CD4-positive, alpha-beta T cell treated with Interleukin-21 for 1 hour (primary cell): Measurements from ENCODE around the gene SORCS2.

Experiments
- DNase-seq: peaks from one replicate; pipeline ENCODE4 v3.0.0-alpha.2; 2020

The SORCS2 gene

DNA sequence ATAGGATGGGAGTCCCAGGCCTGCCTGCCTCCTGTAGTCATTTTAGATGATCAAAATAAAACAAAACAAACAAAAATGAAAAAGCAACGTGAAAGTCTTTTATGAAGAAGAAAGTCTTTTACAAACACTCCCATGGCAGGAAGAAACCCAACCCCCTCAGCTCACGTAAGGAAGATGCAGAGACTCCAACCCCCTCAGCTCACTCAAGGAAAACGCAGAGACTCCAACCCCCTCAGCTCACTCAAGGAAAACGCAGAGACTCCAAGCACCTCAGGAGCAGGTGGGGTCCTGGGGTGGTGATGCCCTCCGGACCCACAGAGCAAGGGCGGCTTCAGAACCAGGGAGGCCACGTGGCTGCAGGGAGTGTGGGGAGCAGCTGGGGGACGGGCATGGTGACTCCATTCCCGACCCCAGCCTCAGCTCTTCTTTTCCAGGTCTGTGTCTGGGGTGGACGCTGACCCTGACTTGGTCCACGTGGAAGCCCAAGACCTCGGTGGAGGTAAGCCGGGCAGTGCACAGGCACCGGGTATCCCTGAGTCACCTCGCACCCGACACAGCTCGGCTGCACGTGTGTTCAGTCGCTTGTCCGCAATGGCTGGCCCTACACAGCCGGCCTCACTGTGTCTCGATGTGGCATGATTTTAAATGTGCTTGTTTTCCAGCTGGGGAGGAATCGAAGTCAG is 468.9 kb downstream of the SORCS2 start:
- DNase-seq, result no peak

DNA sequence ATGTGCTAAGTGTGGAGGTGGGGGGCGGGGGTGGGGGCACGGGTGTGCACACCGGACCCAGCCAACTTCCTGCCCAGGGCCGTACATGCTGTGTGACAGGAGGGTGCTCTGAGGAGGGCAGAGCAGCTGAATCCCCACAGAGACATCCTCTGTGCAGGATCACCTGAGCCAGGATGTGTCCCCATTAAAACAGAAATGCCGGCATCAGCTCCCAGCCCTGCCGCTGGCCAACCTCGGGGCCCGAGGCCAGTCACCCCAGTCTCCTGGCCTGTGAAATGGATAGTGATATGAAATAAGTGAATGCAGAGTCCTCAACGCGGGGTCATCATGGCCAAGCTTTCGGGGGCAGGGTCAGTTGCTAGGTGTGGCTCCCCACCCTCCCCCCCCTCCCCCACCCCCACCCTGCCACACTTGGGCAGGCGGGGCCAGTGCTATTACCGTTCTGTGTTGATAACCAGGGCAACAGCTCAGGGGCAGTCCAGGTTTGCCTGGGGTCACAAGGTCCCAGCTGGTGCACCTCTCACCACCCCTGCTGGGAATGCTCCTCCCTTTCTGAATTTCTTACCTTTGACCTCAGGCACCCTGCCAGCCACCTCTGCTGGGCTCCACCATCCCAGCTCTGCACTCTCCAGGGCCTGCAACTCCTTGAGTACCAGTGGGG is 469.6 kb downstream of the SORCS2 start:
- DNase-seq, result no peak

DNA sequence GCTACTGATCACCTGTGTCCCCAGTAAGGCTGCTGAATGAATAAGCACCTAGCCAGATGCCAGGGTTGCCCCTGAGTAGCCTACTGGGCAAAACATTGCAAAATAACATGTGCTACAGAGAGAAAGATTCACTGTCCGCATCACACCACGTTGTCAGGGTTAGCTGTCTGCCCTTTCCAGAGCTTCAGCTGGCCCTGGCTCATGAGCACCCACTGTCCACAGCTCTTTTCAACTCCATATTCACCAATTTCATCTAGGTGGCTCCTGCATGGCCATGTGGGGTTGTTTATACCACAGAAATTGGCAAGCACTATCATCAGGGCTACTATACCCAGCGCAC is 470.1 kb downstream of the SORCS2 start:
- DNase-seq, result no peak

DNA sequence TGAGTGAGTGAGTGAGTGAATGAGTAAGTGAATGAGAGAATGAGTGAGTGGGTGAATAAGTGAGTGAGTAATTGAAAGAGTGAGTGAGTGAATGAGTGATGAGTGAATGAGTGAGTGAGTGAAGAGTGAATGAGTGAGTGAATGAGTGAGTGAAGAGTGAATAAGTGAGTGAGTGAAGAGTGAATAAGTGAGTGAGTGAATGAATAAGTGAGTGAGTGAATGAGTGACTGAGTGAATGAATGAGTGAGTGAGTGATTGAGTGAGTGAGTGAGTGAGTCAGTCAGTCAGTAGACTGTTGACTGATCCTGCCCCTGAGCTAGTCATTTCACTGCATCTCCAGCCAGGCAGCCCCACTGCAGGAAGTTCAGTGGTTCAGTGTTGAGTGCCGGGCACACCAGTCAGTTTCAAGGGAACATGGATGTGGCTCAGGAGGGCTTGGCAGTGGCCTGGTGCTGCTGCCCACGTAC is 470.8 kb downstream of the SORCS2 start:
- DNase-seq, result no peak

DNA sequence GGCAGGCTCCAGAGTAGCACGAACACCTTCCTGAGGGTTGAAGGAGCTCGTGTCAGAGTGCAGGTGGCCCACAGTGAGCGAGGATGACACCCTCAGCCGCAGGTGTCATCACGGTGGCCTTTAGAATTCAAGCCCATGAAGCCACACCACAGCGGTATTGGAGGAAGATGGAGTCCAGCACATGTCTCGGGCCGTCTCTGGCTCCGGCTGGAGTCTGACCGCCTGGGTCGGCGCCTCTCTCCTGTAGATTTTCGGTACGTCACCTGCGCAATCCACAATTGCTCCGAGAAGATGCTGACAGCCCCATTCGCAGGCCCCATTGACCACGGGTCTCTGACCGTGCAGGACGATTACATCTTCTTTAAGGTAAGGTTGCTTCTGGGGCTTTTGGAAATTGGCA is 471.8 kb downstream of the SORCS2 start:
- DNase-seq, result no peak

DNA sequence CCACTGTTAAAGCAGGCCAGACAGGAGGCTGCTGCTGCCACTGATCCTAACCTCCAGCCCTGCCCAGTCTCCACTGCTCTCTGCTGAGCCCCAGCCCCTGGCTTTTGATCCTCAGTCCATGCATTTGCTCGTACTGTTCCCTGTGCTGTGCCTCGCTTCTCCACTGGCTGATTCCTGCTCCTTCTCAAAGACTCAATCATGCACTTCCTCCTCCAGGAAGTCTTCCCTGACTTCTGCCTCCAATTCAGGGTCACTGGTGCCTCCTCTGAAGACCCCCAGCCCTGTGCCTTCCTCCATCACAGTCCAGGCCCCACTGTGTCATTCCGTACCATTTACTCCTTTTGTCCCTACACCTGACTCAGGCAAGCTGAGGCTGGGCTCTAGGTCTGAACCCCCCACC is 473.0 kb downstream of the SORCS2 start:
- DNase-seq, result no peak

DNA sequence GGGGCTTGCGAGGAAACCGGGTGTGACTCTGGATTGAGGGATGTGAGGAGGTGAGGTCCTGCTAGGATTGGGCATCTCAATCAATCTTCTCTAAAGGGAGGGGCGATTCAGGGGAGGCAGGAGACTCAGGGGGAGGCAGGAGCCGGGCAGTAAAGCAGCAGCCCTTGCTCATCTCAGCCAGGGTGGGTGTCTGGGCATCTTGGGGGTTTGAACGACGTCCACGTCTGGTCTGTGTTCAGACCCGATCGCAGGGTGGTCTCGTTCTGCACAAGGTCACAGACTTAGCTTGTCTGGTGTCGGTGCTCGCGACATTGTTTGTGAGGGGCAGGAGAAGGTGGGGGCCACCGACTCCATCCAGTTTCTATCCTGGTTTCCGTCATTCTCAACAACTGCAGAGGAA is 473.7 kb downstream of the SORCS2 start:
- no peak for DNase-seq

DNA sequence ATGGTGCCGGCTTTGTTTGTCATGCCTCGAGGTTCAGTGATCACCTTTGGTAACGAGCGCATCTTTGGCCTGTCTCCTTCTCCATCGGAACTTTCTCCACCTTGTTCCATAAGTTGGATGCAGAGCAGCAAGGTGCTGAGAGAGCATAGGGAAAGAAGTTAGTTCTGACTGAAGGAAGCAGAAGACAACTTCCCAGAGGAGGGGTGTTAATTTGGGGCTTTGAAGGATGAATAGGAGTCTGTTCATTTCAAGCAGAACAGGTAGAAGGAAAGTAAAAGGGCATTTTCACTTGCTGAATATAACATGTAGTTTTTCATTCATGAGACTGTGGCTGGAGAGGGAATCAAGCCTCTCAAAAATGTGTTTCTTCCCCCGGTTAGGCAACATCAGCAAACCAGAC is 474.4 kb downstream of the SORCS2 start:
- no peak for DNase-seq

DNA sequence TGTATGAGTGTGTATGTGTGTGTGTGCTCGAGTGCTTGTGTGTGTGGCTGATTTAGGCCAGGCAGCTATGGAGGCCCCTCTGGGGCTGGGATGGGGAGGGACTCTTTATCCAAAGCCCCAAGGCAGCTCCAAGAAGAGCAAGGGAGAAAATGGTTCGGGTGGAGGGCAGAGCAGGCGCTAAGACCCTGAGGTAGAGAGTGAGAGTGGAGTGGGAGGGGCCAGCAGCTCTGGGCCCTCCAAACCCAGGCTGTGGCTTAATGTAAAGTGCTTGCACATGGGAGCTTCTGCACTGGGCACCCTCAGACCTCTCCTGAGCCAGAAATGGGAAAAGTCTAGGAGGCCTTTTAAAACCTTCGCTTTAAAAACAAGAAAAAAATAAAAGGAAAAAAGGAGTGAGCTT is 475.9 kb downstream of the SORCS2 start:
- no peak for DNase-seq

DNA sequence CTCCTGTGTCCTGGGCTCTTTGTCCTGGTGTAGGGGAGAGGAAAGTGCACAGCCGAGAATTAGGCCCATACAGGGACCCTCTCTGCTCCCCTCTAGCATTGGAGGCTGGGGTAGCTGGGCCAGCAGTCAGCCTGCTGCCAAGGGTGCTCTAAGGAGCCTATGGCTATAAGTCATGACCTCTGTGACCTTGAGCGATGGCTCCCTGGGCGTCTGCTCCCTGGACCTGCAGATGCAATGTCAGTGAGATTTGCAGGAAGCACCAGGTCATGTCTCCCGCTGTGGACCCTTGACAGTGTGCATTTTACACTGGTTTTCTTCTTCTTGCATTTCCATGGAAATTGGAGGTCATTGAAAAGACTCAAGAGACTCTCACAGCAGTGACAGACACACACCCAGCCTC is 476.5 kb downstream of the SORCS2 start:
- no peak for DNase-seq

DNA sequence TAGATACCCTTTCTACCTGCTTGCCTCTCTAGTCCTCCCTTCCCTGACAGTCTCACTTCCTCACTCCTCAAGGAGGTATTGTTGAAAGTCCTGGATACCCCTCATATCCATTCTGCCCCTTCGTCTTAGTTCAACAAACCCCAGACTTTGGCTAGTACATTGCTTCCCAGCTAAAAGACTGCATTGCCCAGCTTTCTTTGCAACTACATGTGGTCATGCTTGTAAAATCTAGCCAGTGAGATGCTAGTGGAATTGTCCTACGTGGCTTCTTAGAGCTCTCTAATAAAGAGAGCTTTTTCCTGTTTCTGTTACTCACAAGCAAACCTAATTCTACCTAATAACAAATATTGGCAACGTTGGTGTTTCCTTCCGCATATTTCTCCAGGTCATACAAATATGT is 480.3 kb downstream of the SORCS2 start:
- DNase-seq, result no peak

DNA sequence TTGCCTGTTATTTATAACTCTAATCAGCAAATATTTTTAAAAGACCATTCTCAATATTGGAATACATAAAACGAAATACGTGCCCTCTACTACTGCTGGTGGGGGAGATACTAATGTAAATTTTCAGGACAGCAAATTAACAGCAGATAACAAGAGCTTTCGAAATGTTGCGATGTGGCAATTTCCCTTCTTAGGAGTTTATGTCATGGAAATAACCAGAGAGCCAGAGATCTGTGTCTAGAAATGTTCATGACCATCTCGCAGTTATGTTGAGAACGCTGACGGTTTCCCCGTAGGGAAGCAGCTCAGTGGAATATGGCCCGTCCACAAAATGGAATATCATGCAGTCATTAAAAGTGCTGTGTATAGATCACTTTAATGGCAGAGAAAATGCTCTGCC is 480.8 kb downstream of the SORCS2 start:
- no peak for DNase-seq

DNA sequence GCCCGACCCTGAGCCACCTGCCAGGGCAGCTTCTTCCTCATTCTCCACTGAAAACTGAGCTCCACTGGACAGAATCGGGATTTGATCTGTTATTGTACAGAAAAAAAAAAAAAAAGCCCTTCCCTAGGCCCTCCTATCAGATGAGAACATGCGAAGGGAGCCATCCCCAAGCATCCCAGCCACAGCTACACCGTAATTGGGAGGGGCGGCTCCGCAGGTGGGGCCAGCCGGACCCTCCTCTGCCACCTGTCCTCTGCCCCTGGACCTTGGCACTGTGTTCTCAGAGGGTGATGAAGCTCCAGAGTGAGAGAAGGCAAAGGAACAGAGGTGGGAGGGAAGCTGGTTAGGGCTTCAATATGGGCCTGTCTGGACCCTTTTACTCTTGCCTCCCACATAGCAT is 482.4 kb downstream of the SORCS2 start:
- DNase-seq, result no peak

DNA sequence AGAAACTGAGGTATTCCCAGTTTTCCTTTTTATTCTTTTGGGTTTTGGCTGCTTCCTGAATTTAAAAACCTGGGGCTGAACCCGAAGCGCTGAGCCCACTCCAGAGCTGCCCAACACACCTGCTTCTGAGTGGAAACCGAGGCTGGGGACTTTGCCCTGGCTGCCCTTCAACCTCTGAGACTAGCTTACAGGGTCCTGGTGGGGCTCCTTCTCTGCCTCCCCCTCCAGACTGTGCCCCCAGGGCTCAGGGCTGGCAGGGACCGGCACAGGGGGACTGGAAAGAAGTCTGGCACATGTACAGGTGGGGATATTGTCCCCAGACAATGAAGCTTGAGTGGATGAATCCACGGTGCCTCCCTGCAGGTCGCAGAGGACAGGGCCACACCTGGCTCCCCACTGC is 482.8 kb downstream of the SORCS2 start:
- DNase-seq, result no peak

DNA sequence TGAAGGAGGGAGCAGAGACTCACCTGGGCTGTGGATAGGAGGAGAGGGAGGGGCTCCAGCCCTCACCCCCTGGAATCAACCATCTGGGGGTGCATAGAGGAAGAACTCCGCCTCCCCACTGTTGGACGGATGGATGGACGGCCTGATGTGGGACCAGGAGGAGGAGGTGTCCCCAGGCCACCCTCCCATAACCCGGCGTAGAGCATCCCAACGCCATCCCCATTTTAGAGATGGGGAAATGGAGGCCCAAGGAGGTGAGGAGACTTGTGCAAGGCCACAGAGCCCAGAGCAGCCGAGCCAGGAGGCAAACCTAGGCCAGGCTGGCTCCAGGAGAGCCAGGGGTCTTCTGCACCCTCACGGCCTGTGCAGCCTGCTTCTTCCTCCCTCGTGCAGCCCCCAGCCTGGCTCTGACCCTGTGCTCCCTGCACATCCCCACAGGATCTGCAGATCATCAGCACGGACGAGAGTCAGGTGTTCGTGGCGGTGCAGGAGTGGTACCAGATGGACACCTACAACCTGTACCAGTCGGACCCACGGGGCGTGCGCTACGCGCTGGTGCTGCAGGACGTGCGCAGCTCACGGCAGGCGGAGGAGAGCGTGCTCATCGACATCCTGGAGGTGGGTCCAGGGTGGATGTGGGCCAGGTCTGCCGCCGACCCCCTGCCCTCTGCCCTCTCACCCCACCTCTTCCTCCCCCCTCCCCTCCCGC is 483.4 kb downstream of the SORCS2 start:
- no peak for DNase-seq

DNA sequence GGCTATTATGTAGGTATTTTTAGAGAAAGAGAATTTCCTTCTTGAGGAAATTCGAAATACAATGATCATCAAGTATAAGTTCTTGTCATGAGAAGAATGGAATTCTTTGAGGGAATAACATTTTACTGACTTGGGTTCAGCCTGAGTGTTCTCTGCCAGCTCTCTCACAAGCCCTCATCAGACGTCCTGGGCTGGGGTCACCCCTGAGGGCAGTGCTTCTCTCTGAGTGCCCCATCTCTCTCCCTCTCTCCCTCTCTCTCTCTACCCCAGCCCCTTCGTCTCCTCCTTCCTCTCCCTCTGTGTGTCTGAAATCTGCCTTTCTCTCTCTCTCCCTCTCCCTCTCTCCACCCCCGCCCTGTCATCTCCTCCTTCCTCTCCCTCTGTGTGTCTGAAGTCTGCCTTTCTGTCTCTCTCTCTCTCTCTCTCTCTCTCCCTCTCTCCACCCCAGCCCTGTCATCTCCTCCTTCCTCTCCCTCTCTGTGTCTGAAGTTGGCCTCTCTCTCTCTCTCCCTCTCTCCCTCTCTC is 484.1 kb downstream of the SORCS2 start:
- DNase-seq, result no peak

DNA sequence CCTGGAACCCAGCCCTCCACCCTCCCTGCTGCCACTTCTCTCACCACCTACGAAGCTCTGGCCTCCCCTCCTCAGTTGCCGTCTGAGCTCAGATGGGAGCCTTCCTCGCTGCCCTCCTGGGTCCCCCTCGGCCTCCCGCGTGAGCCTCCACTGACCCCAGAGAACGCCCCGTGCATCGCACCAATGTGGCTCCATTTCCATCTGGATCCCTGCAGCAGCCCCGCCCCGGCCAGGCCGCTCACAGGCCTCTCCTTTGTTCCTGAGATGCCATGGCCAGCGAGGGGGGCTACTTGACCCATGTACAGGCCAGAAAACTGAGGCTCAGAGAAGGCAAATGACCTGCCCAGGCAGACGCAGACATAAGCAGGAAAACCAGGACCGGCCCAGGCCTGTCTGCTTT is 484.7 kb downstream of the SORCS2 start:
- no peak for DNase-seq

DNA sequence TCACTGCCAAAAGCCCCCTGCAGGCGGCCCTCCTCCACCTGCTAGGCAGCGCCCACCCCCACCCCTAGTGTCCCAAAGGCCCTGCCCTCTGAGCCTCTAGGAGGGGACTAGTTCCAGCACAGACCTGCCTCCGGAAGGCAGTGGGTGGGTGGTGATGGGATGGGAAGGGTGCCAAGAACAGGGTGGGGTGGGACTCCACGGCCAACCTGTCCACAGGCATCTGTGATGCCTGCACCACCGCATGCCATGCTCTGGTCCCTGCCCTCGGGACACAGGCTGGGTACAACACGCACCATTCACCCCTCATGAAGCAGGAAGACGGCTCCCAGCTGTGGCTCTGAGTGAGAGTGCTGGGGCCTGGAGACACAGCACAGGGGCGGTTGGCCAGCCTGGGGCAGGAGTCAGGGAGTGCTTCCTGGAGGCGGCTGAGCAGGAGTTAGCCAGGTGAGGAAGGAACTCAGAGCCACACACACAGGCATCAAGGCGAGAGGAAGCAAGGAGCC is 485.5 kb downstream of the SORCS2 start:
- no peak for DNase-seq

DNA sequence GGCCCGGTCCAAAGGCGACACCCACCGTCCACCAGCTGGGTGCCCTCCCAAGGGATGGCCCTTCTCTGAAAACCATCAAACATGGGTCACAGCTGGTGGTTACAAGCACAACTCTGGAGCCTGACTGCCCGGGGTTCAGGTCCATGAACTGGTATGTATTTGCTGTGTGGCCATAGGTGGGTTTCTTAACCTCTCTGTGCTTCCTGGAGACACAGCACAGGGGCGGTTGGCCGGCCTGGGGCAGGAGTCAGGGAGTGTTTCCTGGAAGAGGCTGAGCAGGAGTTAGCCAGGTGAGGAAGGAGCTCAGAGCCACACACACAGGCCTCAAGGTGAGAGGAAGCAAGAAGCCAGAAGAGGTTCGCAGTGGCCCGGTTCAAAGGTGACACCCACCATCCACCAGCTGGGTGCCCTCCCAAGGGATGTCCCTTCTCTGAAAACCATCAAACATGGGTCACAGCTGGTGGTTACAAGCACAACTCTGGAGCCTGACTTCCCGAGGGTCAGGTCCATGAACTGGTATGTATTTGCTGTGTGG is 486.0 kb downstream of the SORCS2 start:
- DNase-seq, result no peak

DNA sequence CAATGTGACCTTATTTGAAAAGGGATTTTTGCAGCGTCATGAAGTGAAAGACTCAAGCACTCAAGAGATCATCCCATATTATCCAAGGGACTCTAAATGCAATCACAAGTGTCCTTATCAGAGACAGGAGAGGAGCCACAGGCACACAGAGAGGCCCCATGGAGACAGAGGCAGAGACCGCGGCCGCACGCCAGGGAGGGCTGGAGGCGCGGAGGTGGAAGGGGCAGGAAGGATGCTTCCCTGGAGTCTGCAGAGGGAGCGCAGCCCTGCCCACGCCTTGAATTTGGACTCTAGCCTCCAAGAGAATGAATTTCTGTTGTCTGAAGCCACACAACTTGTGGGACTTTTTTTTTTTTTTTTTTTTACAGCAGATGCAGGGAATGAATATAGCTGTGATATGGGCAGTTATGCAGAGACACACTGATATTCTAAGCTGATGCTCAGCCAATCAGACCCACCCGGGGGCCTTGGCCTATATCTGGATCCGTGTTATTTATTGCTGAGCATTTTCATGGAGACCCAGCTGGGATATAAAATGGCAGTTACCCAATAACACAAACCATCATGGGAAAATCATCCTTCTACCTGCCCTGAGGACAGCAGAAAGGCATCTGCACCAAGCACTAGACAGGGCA is 487.2 kb downstream of the SORCS2 start:
- no peak for DNase-seq

DNA sequence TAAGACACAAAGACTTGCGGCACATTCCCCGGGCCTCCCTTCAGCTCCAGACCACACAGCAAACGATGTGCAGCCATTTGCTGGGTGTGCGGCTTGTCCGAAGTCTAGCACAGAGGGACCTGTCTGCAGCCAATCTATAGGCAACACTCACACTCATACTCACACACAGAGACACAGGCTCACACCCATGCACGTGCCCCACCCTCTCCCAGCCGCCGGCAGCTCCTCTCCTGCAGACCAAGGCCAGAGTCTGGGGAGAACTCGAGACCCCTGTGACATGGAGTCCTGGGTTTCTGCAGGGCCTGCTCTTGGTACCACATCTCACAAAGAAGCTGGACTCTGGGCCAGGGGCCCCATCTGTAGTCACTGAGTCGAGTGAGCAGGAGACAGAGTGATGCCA is 487.8 kb downstream of the SORCS2 start:
- DNase-seq, result no peak

DNA sequence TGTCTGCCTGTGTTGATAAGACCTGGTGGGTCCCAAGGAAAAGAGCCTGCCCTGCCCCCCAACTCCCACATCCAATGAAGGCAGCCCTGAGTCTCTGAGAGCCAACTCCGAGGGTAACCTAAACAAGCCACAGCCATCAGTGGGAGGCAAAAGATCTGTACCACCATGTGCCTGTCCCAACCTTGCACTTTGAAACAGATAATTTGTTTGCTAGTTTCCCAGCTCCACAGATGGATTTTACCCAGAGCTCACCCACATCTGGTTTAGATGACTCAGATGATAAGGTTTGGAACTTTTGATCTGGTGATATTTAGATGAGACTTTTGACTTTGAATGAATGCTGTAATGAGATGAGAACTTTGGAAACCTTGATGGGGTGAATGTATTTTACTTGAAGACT is 488.4 kb downstream of the SORCS2 start:
- DNase-seq, result no peak

DNA sequence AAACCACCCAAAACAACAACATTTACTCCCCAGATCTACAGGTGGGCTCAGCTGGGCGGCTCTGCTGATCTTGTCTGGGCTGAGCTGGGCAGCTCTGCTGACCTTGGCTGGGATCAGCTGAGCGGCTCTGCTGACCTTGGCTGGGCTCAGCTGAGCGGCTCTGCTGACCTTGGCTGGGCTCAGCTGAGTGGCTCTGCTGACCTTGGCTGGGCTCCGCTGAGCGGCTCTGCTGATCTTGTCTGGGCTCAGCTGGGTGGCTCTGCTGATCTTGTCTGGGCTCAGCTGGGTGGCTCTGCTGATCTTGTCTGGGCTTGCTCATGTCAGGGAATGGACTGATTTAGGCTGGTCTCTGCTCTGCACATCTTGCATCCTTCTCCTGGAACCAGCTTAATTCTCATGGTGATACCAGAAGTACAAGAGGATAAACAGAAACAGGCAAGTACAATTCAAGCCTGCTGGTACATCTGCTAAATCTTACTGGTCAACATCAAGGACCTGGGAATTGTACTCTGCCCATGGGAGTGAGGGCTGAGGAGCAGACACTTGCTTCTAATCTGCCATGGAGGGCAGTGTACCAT is 490.9 kb downstream of the SORCS2 start:
- DNase-seq, result no peak
